ENCODE measurements around the gene PLCB4. TPM values are rescaled to one million over a fixed set of nuclear protein-coding genes. Genes with fewer than 3 reads are reported as not detected.

PLCB4 gene
- total RNA-seq, 2 experiments from 2014 or later, result not detected

- no peak for DNase-seq
- CTCF ChIA-PET, result interaction anchor here (1.1 kb wide), 1 partner anchor 52 kb away, joined by 3 read pairs; no protein-coding TSS in a partner anchor
- peaks cover 2% of the 10 kb centered on the region for H3K36me3 Mint-ChIP-seq (ENCODE audit: low read depth)
- H3K27me3 Mint-ChIP-seq, result peaks cover 29% of the 10 kb centered on the region
- POLR2A ChIA-PET, result no interaction called here
- H3K4me3 Mint-ChIP-seq, result no peak overlapping the region
- H3K4me1 Mint-ChIP-seq, result peaks cover 3% of the 10 kb centered on the region
- H3K27ac Mint-ChIP-seq, result no peak overlapping the region
- no peaks in the 10 kb centered on the region for H3K9me3 Mint-ChIP-seq
Observed at GRCh38 chr20:9070304-9070703, 1.4 kb downstream of the PLCB4 start.

DNA sequence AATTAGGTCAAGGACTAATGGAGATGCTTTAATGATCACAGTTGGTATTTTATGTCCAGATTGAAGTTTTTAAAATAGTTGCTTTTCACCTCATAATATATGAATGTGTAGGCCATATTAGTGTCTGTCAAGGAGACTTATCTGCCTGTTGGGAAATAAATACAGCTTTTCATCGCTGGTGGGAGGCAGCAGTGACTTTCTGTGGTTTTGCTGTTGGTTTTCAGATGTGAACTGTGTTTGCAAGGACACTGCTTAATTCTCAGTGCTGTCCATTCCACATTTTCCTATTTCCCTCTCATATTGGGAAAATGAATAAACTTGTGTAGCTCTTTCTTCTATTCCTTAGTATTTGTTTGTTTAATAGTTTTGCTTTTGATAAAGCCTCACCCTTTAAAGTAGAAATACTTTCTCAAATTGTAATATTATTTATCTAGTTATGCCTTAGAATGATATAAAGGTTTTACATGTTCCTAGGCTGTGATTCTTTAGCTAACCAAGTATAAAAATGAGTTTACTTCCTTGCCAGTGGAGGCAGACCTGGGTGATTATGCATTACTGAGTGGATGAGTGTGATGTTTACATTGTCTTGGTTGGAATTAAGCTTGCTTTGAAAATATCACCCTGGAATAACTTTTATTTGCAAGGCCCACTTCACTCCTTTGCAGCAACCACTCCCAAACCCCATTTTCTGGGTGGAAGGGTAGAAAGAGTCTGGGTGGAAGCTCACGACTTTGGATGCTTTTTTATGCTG is 3.3 kb downstream of the PLCB4 start:
- H3K27me3 Mint-ChIP-seq, result peaks cover 26% of the 10 kb centered on the region
- peaks cover 2% of the 10 kb centered on the region for H3K36me3 Mint-ChIP-seq (ENCODE audit: low read depth)
- no peak overlapping the region for H3K4me3 Mint-ChIP-seq
- H3K4me1 Mint-ChIP-seq, result peaks cover 3% of the 10 kb centered on the region
- no peaks in the 10 kb centered on the region for H3K9me3 Mint-ChIP-seq
- CTCF ChIA-PET, result no interaction called here
- POLR2A ChIA-PET, result no interaction called here
- H3K27ac Mint-ChIP-seq, result no peak overlapping the region
- DNase-seq, result no peak

- H3K9me3 Mint-ChIP-seq, result no peaks in the 10 kb centered on the region
- CTCF ChIA-PET, result no interaction called here
- no peak overlapping the region for H3K27ac Mint-ChIP-seq
- peaks cover 3% of the 10 kb centered on the region for H3K4me1 Mint-ChIP-seq
- H3K27me3 Mint-ChIP-seq, result peaks cover 19% of the 10 kb centered on the region
- DNase-seq, result no peak
- H3K36me3 Mint-ChIP-seq (ENCODE audit: low read depth), result peaks cover 2% of the 10 kb centered on the region
- POLR2A ChIA-PET, result no interaction called here
- no peak overlapping the region for H3K4me3 Mint-ChIP-seq
Observed at GRCh38 chr20:9072861-9073500, 4.1 kb downstream of the PLCB4 start.

- Mint-ChIP-seq H3K27me3 (peaks cover 6% of the 10 kb centered on the region), H3K4me3 (no peak overlapping the region), H3K9me3 (no peaks in the 10 kb centered on the region), H3K27ac (no peak overlapping the region), H3K4me1 (no peaks in the 10 kb centered on the region), H3K36me3 (ENCODE audit: low read depth) (no peaks in the 10 kb centered on the region)
- ChIA-PET CTCF (interaction anchor here (0.5 kb wide), 1 partner anchor 27 kb away, joined by 3 read pairs; no protein-coding TSS in a partner anchor), POLR2A (no interaction called here)
- no peak for DNase-seq
Observed at GRCh38 chr20:9075264-9076095, 6.6 kb downstream of the PLCB4 start.

- H3K27me3 Mint-ChIP-seq, result no peaks in the 10 kb centered on the region
- ChIA-PET POLR2A (no interaction called here), CTCF (no interaction called here)
- no peaks in the 10 kb centered on the region for H3K4me1 Mint-ChIP-seq
- no peak overlapping the region for H3K4me3 Mint-ChIP-seq
- no peaks in the 10 kb centered on the region for H3K9me3 Mint-ChIP-seq
- H3K36me3 Mint-ChIP-seq (ENCODE audit: low read depth), result no peaks in the 10 kb centered on the region
- DNase-seq, result no peak
- no peak overlapping the region for H3K27ac Mint-ChIP-seq
Observed at GRCh38 chr20:9076440-9076839, 7.6 kb downstream of the PLCB4 start.

GRCh38 chr20:9078826-9079731 is 10.2 kb downstream of the PLCB4 start:
- no peaks in the 10 kb centered on the region for H3K36me3 Mint-ChIP-seq (ENCODE audit: low read depth)
- no peaks in the 10 kb centered on the region for H3K4me1 Mint-ChIP-seq
- H3K27me3 Mint-ChIP-seq, result no peaks in the 10 kb centered on the region
- CTCF ChIA-PET, result no interaction called here
- POLR2A ChIA-PET, result no interaction called here
- H3K9me3 Mint-ChIP-seq, result no peaks in the 10 kb centered on the region
- DNase-seq, result no peak
- no peak overlapping the region for H3K27ac Mint-ChIP-seq
- H3K4me3 Mint-ChIP-seq, result no peak overlapping the region

GRCh38 chr20:9081423-9081966 is 12.6 kb downstream of the PLCB4 start:
- CTCF ChIA-PET, result no interaction called here
- DNase-seq, result no peak
- Mint-ChIP-seq H3K9me3 (no peaks in the 10 kb centered on the region), H3K27ac (no peak overlapping the region), H3K4me3 (no peak overlapping the region), H3K36me3 (ENCODE audit: low read depth) (no peaks in the 10 kb centered on the region), H3K27me3 (no peaks in the 10 kb centered on the region), H3K4me1 (no peaks in the 10 kb centered on the region)
- POLR2A ChIA-PET, result no interaction called here

DNA sequence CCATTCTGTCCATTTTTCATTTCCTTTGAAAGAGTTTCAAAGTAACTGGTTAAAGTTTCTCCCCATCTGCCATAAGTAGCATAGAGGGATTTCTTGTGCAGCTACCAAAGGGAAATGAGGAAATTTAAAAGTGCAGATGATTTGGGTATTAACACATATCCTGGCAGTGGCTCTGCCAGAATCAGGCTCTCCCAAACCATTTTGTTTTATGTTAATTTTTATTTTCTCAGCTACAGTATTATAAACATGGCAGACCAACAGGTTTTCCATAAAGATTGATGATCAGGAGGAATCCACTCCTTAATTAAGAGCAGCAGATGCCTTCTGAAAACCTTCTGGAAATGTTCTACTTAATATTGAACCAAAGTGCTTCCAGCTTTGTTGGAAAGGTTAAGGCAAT is 13.9 kb downstream of the PLCB4 start:
- Mint-ChIP-seq H3K4me3 (no peak overlapping the region), H3K9me3 (no peaks in the 10 kb centered on the region), H3K36me3 (ENCODE audit: low read depth) (no peaks in the 10 kb centered on the region), H3K27me3 (no peaks in the 10 kb centered on the region), H3K27ac (no peak overlapping the region), H3K4me1 (no peaks in the 10 kb centered on the region)
- ChIA-PET CTCF (no interaction called here), POLR2A (no interaction called here)
- no peak for DNase-seq

DNA sequence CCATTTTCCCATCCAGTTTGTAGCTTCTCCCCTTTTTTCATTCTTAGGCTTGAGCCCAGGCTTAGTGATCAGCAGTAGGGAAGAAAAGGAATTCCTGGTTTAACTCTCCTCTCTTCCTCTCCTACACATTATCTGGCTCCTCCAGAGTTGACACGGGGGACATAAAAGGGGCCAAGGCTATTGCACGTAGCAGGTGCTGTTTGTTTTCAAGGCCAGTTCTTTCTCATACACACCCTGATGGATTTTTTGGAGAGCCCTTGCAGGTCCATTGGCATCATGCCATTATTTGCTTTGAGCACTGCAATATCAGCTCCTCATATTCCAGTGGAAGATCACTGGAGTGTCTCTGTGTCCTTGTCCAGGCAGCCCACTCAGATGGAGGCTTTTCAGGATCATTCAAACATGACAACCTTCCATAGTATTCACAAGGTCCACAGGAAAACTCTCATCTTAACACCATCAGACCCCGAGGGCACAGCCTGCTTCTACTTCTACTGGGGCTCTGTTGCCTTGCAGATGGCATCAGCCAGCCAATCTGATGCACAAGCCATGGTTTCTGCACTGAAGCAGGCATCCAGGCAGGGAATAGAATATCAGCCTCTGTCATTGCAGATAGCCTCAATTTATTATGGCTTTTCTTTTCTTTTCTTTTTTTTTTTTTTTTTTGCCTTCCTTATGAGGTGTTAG is 18.8 kb downstream of the PLCB4 start:
- H3K36me3 Mint-ChIP-seq (ENCODE audit: low read depth), result no peaks in the 10 kb centered on the region
- no peak overlapping the region for H3K27ac Mint-ChIP-seq
- H3K27me3 Mint-ChIP-seq, result no peaks in the 10 kb centered on the region
- ChIA-PET CTCF (no interaction called here), POLR2A (no interaction called here)
- DNase-seq, result no peak
- no peaks in the 10 kb centered on the region for H3K9me3 Mint-ChIP-seq
- no peak overlapping the region for H3K4me3 Mint-ChIP-seq
- H3K4me1 Mint-ChIP-seq, result no peaks in the 10 kb centered on the region

DNA sequence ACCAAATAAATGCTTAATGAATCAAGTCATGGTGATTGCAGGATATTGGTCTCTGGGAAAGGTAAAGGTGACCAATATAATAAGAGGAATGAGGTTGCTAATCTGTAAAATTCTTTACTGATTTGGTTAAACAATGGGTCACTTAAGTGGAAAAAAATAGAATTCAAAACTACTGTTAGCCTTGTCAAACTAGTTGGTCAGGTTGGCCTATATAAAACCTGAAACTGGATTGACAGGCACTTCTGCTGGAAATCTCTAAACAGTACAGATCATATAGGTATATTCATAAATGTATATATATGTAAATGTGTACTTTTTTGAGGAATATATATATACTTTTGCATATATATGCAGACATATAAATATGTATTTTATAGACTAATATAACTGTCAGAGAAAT is 19.7 kb downstream of the PLCB4 start:
- H3K27me3 Mint-ChIP-seq, result no peaks in the 10 kb centered on the region
- ChIA-PET POLR2A (no interaction called here), CTCF (no interaction called here)
- H3K4me3 Mint-ChIP-seq, result no peak overlapping the region
- no peak for DNase-seq
- H3K27ac Mint-ChIP-seq, result no peak overlapping the region
- no peaks in the 10 kb centered on the region for H3K4me1 Mint-ChIP-seq
- no peaks in the 10 kb centered on the region for H3K9me3 Mint-ChIP-seq
- no peaks in the 10 kb centered on the region for H3K36me3 Mint-ChIP-seq (ENCODE audit: low read depth)

GRCh38 chr20:9092113-9092512 is 23.2 kb downstream of the PLCB4 start:
- H3K4me1 Mint-ChIP-seq, result no peaks in the 10 kb centered on the region
- ChIA-PET POLR2A (no interaction called here), CTCF (no interaction called here)
- H3K36me3 Mint-ChIP-seq (ENCODE audit: low read depth), result no peaks in the 10 kb centered on the region
- H3K27ac Mint-ChIP-seq, result no peak overlapping the region
- DNase-seq, result no peak
- H3K9me3 Mint-ChIP-seq, result no peaks in the 10 kb centered on the region
- no peaks in the 10 kb centered on the region for H3K27me3 Mint-ChIP-seq
- no peak overlapping the region for H3K4me3 Mint-ChIP-seq

DNA sequence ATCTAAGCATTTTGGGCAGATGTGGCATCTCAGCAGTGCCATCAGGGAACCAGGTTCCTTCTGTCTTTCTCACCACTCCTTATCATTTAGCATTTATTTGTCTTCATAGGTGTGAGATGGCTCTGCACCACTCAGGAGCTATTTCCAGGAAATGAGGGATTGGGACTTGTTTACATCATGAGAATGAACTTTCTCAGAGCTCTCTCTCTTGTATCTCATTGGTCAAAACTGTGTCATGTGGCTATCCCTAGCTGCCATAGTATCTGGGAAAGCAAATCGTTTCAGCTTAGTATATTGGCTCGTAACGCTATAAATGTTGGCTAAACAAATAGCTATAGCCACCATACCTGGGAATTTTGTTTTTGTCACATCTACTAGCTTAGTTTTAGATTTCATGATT is 23.8 kb downstream of the PLCB4 start:
- ChIA-PET CTCF (no interaction called here), POLR2A (no interaction called here)
- no peaks in the 10 kb centered on the region for H3K9me3 Mint-ChIP-seq
- DNase-seq, result no peak
- H3K27ac Mint-ChIP-seq, result no peak overlapping the region
- H3K4me1 Mint-ChIP-seq, result no peaks in the 10 kb centered on the region
- no peak overlapping the region for H3K4me3 Mint-ChIP-seq
- no peaks in the 10 kb centered on the region for H3K36me3 Mint-ChIP-seq (ENCODE audit: low read depth)
- no peaks in the 10 kb centered on the region for H3K27me3 Mint-ChIP-seq

Measured in activated CD4-positive, alpha-beta T cell treated with anti-CD3 and anti-CD28 coated beads, Interleukin-2, amount 10 ng/mL, durations not matched to agents 7 days and 5 days (primary cell).